Loucy (cell line): Measurements from ENCODE around the gene DNAJB8.

Source experiments
- H2AFZ ChIP-seq: fragments of 200-600 bp; sonication (generic); 2 replicates; pipeline ENCODE4 v1.6.0; 2016; ENCODE audit warnings: antibody characterized with exemption, mild to moderate bottlenecking, low read length, moderate library complexity
- H3F3A ChIP-seq: fragments of 200-600 bp; 2 replicates; pipeline ENCODE4 v1.6.0; 2016; ENCODE audit warnings: antibody characterized with exemption, low read depth, mild to moderate bottlenecking
- H3K27me3 ChIP-seq: fragments of 200-600 bp; sonication (generic); 2 replicates; pipeline ENCODE4 v1.6.1; 2014; ENCODE audit warnings: low read length, mild to moderate bottlenecking; ENCODE audit not compliant: insufficient read depth, poor library complexity, severe bottlenecking
- H3K36me3 ChIP-seq: fragments of 200-600 bp; sonication (generic); 2 replicates; pipeline ENCODE4 v1.6.1; 2016; ENCODE audit warnings: low read length; ENCODE audit not compliant: insufficient read depth
- H3K4me1 ChIP-seq: fragments of 200-600 bp; sonication (generic); 2 replicates; pipeline ENCODE4 v1.5.1; 2014; ENCODE audit warnings: low read length, mild to moderate bottlenecking; ENCODE audit not compliant: insufficient read depth, poor library complexity, severe bottlenecking
- H3K4me2 ChIP-seq: fragments of 200-600 bp; sonication (generic); 2 replicates; pipeline ENCODE4 v1.6.0; 2014; ENCODE audit warnings: antibody characterized with exemption, low read length, low read depth, mild to moderate bottlenecking; ENCODE audit not compliant: poor library complexity, severe bottlenecking
- H3K4me3 ChIP-seq: fragments of 200-600 bp; sonication (generic); 2 replicates; pipeline ENCODE4 v1.5.1; 2014; ENCODE audit warnings: low read length, mild to moderate bottlenecking, mixed read lengths; ENCODE audit not compliant: poor library complexity, severe bottlenecking
- H3K79me2 ChIP-seq: fragments of 200-600 bp; sonication (generic); 2 replicates; pipeline ENCODE4 v1.6.1; 2014; ENCODE audit warnings: low read length; ENCODE audit not compliant: insufficient read depth
- H3K9ac ChIP-seq: fragments of 200-600 bp; sonication (generic); 2 replicates; pipeline ENCODE4 v1.6.0; 2014; ENCODE audit warnings: mild to moderate bottlenecking, low read depth, low read length, moderate library complexity; ENCODE audit not compliant: poor library complexity, severe bottlenecking
- H3K9me2 ChIP-seq: fragments of 200-600 bp; sonication (generic); replicated peaks from 2 replicates; pipeline ENCODE4 v1.6.1; 2016; ENCODE audit warnings: low read depth, low read length, mixed read lengths
- H3K9me3 ChIP-seq: fragments of 200-600 bp; sonication (generic); 2 replicates; pipeline ENCODE4 v1.6.1; 2014; ENCODE audit warnings: mild to moderate bottlenecking, antibody characterized with exemption, low read length, low read depth; ENCODE audit not compliant: insufficient read depth
- H4K20me1 ChIP-seq: fragments of 200-600 bp; sonication (generic); 2 replicates; pipeline ENCODE4 v1.6.0; 2014; ENCODE audit warnings: antibody characterized with exemption, low read length, mild to moderate bottlenecking; ENCODE audit not compliant: insufficient read depth, poor library complexity, severe bottlenecking
- CTCF ChIP-seq: fragments of 200-600 bp; sonication (generic); conservative IDR thresholded peaks from 2 replicates; pipeline ENCODE4 v1.5.1; 2014; ENCODE audit warnings: mild to moderate bottlenecking, antibody characterized with exemption, low read length
- EZH2phosphoT487 ChIP-seq: fragments of 200-600 bp; IDR thresholded peaks from 2 replicates; pipeline ENCODE4 v1.6.1; 2018; ENCODE audit warnings: antibody characterized with exemption, mild to moderate bottlenecking, moderate library complexity, borderline replicate concordance

Gene DNAJB8

GRCh38 chr3:128420720-128421438 is 45.8 kb downstream of the DNAJB8 start:
- peaks cover 9% of the 10 kb centered on the region for H3K4me1 ChIP-seq
- TF ChIP-seq EZH2phosphoT487: no peak
- no peak for TF ChIP-seq CTCF
- H3K79me2 ChIP-seq: no peaks in the 10 kb centered on the region
- no peak overlapping the region for H3K4me3 ChIP-seq
- H3K9me2 ChIP-seq: no peaks in the 10 kb centered on the region
- H3K27me3 ChIP-seq: no peaks in the 10 kb centered on the region
- H3K9me3 ChIP-seq: no peaks in the 10 kb centered on the region
- no peak overlapping the region for H3K9ac ChIP-seq
- no peak overlapping the region for H2AFZ ChIP-seq
- H3K36me3 ChIP-seq: no peaks in the 10 kb centered on the region
- H4K20me1 ChIP-seq: no peaks in the 10 kb centered on the region
- no peak overlapping the region for H3K4me2 ChIP-seq
- H3F3A ChIP-seq: no peaks in the 10 kb centered on the region

- H3K4me1 ChIP-seq: peaks cover 9% of the 10 kb centered on the region
These were observed 46.4 kb downstream of the DNAJB8 start for GRCh38 chr3:128420289-128420688.

GRCh38 chr3:128419311-128419710 is 47.4 kb downstream of the DNAJB8 start:
- no peaks in the 10 kb centered on the region for H3K9me3 ChIP-seq
- no peaks in the 10 kb centered on the region for H3K9me2 ChIP-seq
- no peaks in the 10 kb centered on the region for H3K36me3 ChIP-seq
- H3K4me3 ChIP-seq: no peak overlapping the region
- H3K79me2 ChIP-seq: no peaks in the 10 kb centered on the region
- H4K20me1 ChIP-seq: no peaks in the 10 kb centered on the region
- no peaks in the 10 kb centered on the region for H3F3A ChIP-seq
- H3K4me1 ChIP-seq: peaks cover 9% of the 10 kb centered on the region
- H3K27me3 ChIP-seq: no peaks in the 10 kb centered on the region
- H2AFZ ChIP-seq: no peak overlapping the region
- H3K9ac ChIP-seq: no peak overlapping the region
- no peak overlapping the region for H3K4me2 ChIP-seq
- TF ChIP-seq EZH2phosphoT487 (no peak), CTCF (no peak)

More at GRCh38 chr3:128420289-128420688, 46.4 kb downstream of the DNAJB8 start:
- Histone ChIP-seq H3K79me2 (no peaks in the 10 kb centered on the region), H3K4me2 (no peak overlapping the region), H3K27me3 (no peaks in the 10 kb centered on the region), H3K4me3 (no peak overlapping the region), H4K20me1 (no peaks in the 10 kb centered on the region), H2AFZ (no peak overlapping the region), H3K9me2 (no peaks in the 10 kb centered on the region), H3F3A (no peaks in the 10 kb centered on the region), H3K9me3 (no peaks in the 10 kb centered on the region), H3K36me3 (no peaks in the 10 kb centered on the region), H3K9ac (no peak overlapping the region)
- TF ChIP-seq EZH2phosphoT487 (no peak), CTCF (no peak)
